Neutrophil (primary cell): ENCODE data around the gene KCNJ13.

Source experiments
- H3K27ac ChIP-seq: fragments of 200-600 bp; sonication (generic); 2 replicates; pipeline ENCODE4 v1.5.1; 2016; ENCODE audit warnings: mild to moderate bottlenecking, moderate library complexity
- H3K27me3 ChIP-seq: fragments of 200-600 bp; sonication (generic); 2 replicates; pipeline ENCODE4 v1.6.0; 2016; ENCODE audit warnings: mild to moderate bottlenecking
- H3K36me3 ChIP-seq: fragments of 200-600 bp; sonication (generic); 2 replicates; pipeline ENCODE4 v1.5.1; 2017
- H3K4me1 ChIP-seq, 2 experiments: fragments of 200-600 bp in 1 of 2; sonication (generic) in 1 of 2; 1 replicate in 1 of 2; 2 replicates in 1 of 2; pipeline versions ENCODE4 v1.5.1 to v1.6.1; 2013 to 2016; ENCODE audit warnings: low read depth in 1 of 2, low read length in 1 of 2, mild to moderate bottlenecking in 1 of 2, moderate library complexity in 1 of 2; ENCODE audit not compliant: control insufficient read depth in 1 of 2, insufficient read depth in 1 of 2
- H3K4me3 ChIP-seq, 2 experiments: fragments of 200-600 bp in 1 of 2; sonication (generic) in 1 of 2; 1 replicate in 1 of 2; 2 replicates in 1 of 2; pipeline ENCODE4 v1.5.1; 2013 to 2016; ENCODE audit warnings: low read depth in 1 of 2, low read length in 1 of 2, mild to moderate bottlenecking in 1 of 2, moderate library complexity in 1 of 2
- H3K9me3 ChIP-seq: fragments of 200-600 bp; sonication (generic); 2 replicates; pipeline ENCODE4 v1.5.1; 2016
- CTCF ChIP-seq: fragments of 200-600 bp; sonication (generic); IDR thresholded peaks from 2 replicates; pipeline ENCODE4 v1.5.1; 2016; ENCODE audit warnings: antibody characterized with exemption

KCNJ13 gene

GRCh38 chr2:232750135-232750671 lies 26.2 kb downstream of the KCNJ13 start:
- H3K4me1 ChIP-seq: no peaks in the 10 kb centered on the region

GRCh38 chr2:232749331-232749730 lies 27.0 kb downstream of the KCNJ13 start:
- H3K27ac ChIP-seq: no peak overlapping the region
- H3K4me3 ChIP-seq: no peak overlapping the region
- H3K4me1 ChIP-seq: no peaks in the 10 kb centered on the region
- no peaks in the 10 kb centered on the region for H3K9me3 ChIP-seq
- no peak for TF ChIP-seq CTCF
- H3K27me3 ChIP-seq: no peaks in the 10 kb centered on the region
- peaks cover 57% of the 10 kb centered on the region for H3K36me3 ChIP-seq

More at GRCh38 chr2:232750135-232750671, 26.2 kb downstream of the KCNJ13 start:
- TF ChIP-seq CTCF: no peak
- H3K36me3 ChIP-seq: peaks cover 61% of the 10 kb centered on the region
- no peak overlapping the region for H3K4me3 ChIP-seq
- no peaks in the 10 kb centered on the region for H3K9me3 ChIP-seq
- H3K27ac ChIP-seq: no peak overlapping the region
- H3K27me3 ChIP-seq: no peaks in the 10 kb centered on the region

GRCh38 chr2:232748038-232748437 lies 28.3 kb downstream of the KCNJ13 start:
- no peak overlapping the region for H3K4me3 ChIP-seq
- H3K4me1 ChIP-seq: no peaks in the 10 kb centered on the region
- H3K27me3 ChIP-seq: no peaks in the 10 kb centered on the region
- H3K9me3 ChIP-seq: no peaks in the 10 kb centered on the region
- TF ChIP-seq CTCF: no peak
- peaks cover 49% of the 10 kb centered on the region for H3K36me3 ChIP-seq
- H3K27ac ChIP-seq: no peak overlapping the region

- Histone ChIP-seq H3K27ac (no peak overlapping the region), H3K4me3 (no peak overlapping the region), H3K4me1 (no peaks in the 10 kb centered on the region), H3K9me3 (no peaks in the 10 kb centered on the region), H3K27me3 (no peaks in the 10 kb centered on the region), H3K36me3 (peaks cover 26% of the 10 kb centered on the region)
- TF ChIP-seq CTCF: no peak
Measured at GRCh38 chr2:232744963-232745362, 31.4 kb downstream of the KCNJ13 start.

- no peaks in the 10 kb centered on the region for H3K27me3 ChIP-seq
- no peak overlapping the region for H3K27ac ChIP-seq
- peaks cover 6% of the 10 kb centered on the region for H3K36me3 ChIP-seq
- H3K4me1 ChIP-seq: no peaks in the 10 kb centered on the region
- no peaks in the 10 kb centered on the region for H3K9me3 ChIP-seq
- no peak for TF ChIP-seq CTCF
- no peak overlapping the region for H3K4me3 ChIP-seq
Measured at GRCh38 chr2:232741972-232742371, 34.4 kb downstream of the KCNJ13 start.

GRCh38 chr2:232741294-232741693 lies 35.1 kb downstream of the KCNJ13 start:
- no peak for TF ChIP-seq CTCF
- H3K27me3 ChIP-seq: no peaks in the 10 kb centered on the region
- H3K4me1 ChIP-seq: no peaks in the 10 kb centered on the region
- H3K36me3 ChIP-seq: peaks cover 7% of the 10 kb centered on the region
- H3K9me3 ChIP-seq: no peaks in the 10 kb centered on the region
- no peak overlapping the region for H3K4me3 ChIP-seq
- H3K27ac ChIP-seq: no peak overlapping the region
